Measurements from ENCODE around the gene EXOC5. TPM values are rescaled to one million over a fixed set of nuclear protein-coding genes. Genes with fewer than 3 reads are reported as not detected.

Gene EXOC5
- total and polyA plus RNA-seq, 9 donors, result 10.3 to 65.7 (median 44.0) TPM

DNA sequence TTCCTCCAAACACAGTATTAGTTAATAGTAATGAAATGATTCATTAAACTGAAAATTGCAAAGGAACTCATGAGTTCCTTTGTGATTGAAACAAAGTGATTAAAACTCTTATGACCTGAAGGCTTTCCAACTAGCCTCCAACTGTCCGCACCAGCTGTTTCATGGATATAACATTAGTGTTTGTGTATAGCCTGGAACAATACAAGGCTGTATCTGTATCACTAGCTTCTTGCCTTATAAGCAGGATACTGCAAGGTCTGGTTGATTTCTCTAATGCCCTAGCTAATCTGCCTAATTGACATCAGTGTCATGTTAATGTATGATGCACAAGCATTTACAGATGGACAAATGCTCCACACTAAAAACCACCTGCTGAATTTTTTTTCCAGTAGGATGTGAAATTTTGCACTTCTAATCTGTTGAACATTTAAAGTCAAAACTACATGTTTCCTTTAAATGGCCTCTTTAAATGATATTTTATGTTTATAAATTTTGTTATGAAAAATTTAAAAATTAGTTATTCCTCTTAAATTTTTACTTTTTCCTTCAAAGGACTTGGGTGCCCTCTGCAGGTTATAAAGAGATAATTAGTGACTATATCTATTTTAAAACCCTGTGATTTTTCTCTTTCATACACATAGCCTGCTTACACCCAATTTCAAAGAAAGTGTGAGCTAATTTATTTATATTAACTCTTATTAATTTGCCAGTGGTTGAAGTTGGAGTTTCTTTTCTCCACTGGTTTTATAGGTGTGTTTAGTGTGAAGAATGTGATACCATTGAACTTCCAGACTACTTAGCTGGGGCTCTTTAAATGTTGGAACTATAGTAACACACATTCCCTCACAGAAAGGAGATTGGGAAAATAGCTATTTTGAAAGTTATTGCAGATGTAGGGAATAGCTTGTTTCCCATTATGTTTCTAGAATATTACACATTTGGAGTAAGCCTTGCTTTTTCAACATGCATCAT is 25.4 kb upstream of the EXOC5 start:
- intact Hi-C loops (cut with DNase I), result no loop called here
- H3K27ac ChIP-seq, result no peak overlapping the region
- no peaks in the 10 kb centered on the region for H3K4me1 ChIP-seq (ENCODE audit: insufficient read depth)
- H3K27me3 ChIP-seq, result no peaks in the 10 kb centered on the region
- no peak for TF ChIP-seq EP300 (IDR thresholded peaks at IDR 0.05)
- TF ChIP-seq POLR2A (IDR thresholded peaks at IDR 0.05), result no peak
- TF ChIP-seq CTCF (IDR thresholded peaks at IDR 0.05), result no peak
- H3K9me3 ChIP-seq, result no peaks in the 10 kb centered on the region
- H3K4me3 ChIP-seq, result no peak overlapping the region
- DNase-seq, result no peak
- WGBS, 3 donors, result 76 to 95% (median 93%) methylated on average over 1 of the region's 1 CpG
- no peaks in the 10 kb centered on the region for H3K36me3 ChIP-seq

DNA sequence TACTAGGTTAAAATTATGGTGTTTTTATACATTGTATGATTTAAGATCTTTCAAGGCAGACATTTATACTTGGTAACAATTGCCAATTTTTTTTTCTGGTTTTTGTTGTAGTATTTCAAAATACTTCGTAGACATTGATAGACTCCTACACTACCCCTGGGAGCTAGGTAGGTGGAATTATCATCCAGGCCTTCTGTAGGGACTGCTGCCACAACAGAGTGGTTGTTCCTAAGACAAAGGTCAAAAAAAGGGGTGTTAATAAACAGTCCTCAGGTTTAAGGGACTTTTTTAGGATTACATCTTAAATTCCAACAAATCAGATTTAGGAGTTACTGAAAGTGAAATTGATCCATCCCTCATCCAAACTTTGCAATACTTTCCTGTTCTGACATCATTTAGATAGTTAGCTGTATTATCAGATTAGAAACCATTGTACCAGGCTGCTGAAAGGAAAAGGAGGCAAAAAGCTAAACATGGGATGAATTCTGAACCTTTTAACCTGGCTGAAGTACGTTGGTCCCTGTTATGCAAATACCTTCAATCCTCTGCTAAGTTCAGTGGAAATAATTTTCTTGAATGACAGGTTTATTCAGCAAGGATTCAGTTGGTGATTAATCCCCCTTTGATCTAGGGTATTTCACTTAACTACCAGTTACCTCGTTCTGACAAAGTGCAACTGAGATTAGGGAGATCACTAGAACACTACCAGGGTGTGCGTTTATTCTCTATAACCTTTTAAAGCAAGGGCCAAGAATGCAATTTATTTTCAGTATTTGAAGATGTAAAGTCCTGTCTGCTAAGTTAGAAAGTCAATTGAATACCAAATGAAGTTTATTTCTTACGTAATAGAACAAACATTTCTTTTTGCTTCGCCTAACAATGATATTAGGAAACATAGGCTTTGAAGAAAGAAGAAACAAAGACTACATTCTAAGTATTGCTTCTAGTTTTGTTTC is 23.3 kb upstream of the EXOC5 start:
- Histone ChIP-seq H3K9me3 (no peaks in the 10 kb centered on the region), H3K4me1 (ENCODE audit: insufficient read depth) (no peaks in the 10 kb centered on the region), H3K36me3 (no peaks in the 10 kb centered on the region), H3K27ac (no peak overlapping the region), H3K4me3 (no peak overlapping the region), H3K27me3 (no peaks in the 10 kb centered on the region)
- TF ChIP-seq CTCF (IDR thresholded peaks at IDR 0.05) (no peak), EP300 (IDR thresholded peaks at IDR 0.05) (no peak), POLR2A (IDR thresholded peaks at IDR 0.05) (no peak)
- intact Hi-C loops (cut with DNase I), result no loop called here
- no peak for DNase-seq
- WGBS, 3 donors, result 55 to 62% (median 62%) methylated on average over 6 of the region's 6 CpGs

- Histone ChIP-seq H3K36me3 (no peaks in the 10 kb centered on the region), H3K27ac (no peak overlapping the region), H3K27me3 (no peaks in the 10 kb centered on the region), H3K9me3 (no peaks in the 10 kb centered on the region), H3K4me3 (no peak overlapping the region), H3K4me1 (ENCODE audit: insufficient read depth) (no peaks in the 10 kb centered on the region)
- DNase-seq, result no peak
- TF ChIP-seq CTCF (IDR thresholded peaks at IDR 0.05) (no peak), EP300 (IDR thresholded peaks at IDR 0.05) (no peak), POLR2A (IDR thresholded peaks at IDR 0.05) (no peak)
- intact Hi-C loops (cut with DNase I), result no loop called here
- WGBS, 3 donors, result 82 to 90% (median 82%) methylated on average over 5 of the region's 5 CpGs
These were observed 22.0 kb upstream of the EXOC5 start for GRCh38 chr14:57290751-57291150.

- Histone ChIP-seq H3K27ac (no peak overlapping the region), H3K36me3 (no peaks in the 10 kb centered on the region), H3K9me3 (no peaks in the 10 kb centered on the region), H3K27me3 (no peaks in the 10 kb centered on the region), H3K4me3 (no peak overlapping the region), H3K4me1 (ENCODE audit: insufficient read depth) (no peaks in the 10 kb centered on the region)
- TF ChIP-seq CTCF (IDR thresholded peaks at IDR 0.05), result no peak
- 86 to 88% (median 87%) methylated on average over 2 of the region's 2 CpGs for WGBS, 3 donors
- no peak for DNase-seq
- intact Hi-C loops (cut with DNase I), result no loop called here
These were observed 19.0 kb upstream of the EXOC5 start for GRCh38 chr14:57287745-57288144.

All from ovary (tissue), 9 donors.